ENCODE measurements around the gene FBXO40.

The FBXO40 gene

DNA sequence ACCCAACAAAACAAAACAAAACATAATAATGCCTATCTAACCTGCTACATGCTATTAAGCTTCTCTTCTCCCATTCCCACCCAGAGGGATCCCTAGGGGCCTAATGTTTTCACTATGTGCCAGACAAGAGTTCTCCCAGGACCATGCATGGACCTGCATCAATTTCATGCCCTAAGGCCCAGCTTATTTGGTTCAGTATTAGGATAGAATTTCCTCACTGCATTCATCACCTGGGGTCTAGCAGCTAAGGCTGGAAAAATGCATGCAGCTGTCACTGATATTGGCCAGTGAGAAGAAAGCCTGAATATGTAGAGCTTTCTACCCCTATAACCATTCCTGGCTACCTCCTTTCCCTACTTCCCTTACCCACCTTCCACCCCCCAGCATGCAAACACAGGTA, 69.6 kb downstream of the FBXO40 start:
- DNase-seq (ENCODE audit: low read depth, low spot score) = no peak

DNA sequence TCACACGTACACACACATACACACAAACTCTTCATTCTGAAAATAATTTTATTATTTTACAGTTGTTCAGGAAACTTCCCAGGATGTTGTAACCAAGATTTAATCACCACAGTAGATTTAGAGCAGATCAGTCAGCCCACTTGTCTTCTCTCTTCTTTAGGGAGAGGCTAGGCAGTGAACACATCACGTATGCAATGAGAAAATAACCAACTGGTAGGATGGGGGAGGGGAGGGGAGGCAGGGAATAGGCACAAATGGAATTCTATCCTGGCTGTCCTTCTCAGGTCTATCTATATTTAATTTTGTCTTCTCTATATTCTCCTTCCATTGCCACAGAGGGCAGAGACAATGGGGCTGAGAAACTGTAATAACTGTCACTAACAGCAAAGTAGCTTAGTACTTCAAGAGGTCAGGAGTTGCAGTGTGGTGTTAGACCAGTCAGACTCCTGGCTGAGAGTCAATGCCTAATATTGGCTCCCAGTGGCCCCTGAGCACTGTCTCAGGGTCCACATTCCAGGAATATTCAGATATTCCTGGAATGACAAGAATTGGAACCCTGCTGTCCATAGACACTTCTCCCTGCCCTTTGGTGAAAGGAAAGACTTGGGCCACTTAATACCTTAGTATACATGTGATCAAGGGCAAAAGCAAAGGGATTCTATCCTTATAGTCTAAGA, 70.1 kb downstream of the FBXO40 start:
- no peak for DNase-seq (ENCODE audit: low read depth, low spot score)

DNA sequence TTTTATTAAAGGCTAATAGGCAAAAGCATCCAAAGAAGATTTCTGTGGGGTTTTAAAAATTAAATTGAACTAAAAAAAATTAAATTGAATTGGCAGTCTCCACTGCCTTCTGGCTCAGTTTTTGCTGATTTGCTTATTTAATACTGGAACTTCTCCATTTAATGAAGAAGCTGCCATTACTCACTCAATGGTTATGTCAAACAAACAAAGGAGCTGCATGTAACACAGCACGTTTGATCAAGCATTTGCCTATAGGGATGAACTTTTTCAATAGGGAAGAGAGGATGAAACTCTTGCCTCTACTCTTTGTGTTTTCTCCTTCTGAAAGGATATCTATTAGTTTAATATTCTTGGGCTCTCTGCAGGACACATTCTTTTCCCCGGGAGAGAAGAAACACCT, 72.3 kb downstream of the FBXO40 start:
- no peak for DNase-seq (ENCODE audit: low read depth, low spot score)

DNA sequence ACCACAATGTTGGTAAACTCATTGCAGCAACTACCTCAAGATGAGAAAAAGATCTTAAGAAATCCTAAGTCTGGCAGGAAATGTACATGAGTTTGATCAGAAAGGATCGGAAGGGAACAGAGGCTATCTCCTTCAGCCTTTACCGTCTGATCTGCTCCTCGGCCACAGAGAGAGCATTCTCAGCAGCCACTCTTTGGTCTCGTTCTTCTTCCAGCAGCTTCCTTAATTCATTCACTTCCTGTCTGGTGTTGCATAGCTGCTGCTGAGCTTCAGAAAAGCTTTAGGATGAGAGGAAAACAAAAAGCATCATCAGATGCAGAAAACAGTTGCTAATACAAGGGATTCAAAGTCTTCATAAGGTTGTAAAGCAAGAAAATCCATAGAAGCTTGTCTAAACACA, 74.2 kb downstream of the FBXO40 start:
- no peak for DNase-seq (ENCODE audit: low read depth, low spot score)

DNA sequence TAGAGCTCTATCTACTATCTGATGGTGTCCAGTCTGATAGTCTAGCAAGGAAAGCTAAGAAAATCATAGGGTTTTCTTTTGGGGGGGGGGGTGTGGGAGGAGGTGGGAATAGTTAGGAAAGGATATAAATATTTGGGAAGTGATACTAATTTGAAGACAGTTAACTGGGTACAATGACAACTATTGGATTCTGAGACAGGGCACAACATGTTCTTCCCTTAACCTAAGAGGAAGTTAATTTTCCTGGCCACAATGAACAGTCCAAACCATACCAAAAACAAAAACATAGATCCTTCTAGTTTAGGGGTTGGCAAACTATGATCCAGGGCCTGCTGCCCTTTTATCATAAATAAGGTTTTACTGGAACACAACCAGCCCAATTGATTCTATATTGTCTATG, 77.5 kb downstream of the FBXO40 start:
- DNase-seq (ENCODE audit: low read depth, low spot score) = no peak

DNA sequence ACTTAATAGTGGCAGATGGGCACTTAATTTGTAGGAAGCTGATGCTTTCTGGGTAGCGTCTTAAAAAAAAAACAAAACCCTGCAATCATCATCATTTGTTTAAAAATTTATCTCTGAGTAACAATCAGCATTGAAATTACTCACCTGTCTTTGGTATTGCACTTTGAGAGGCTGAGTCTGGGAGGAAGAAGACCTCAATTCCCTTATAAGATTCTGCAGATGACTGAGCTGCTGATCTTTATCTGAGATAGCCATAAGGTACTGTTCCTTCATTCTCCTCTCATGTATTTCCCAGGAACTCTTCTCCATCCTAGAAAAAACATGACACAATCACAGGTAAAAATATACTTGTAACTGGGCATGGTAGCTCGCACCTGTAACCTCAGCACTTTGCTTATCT, 84.0 kb downstream of the FBXO40 start:
- DNase-seq (ENCODE audit: low read depth, low spot score) = no peak
